ENCODE measurements around the gene PACSIN2.
"Not testable (repeated sequence)": the region's sequence is repeated elsewhere in the genome, so short reads cannot be mapped to it uniquely, and the experiment has no call there.

Gene PACSIN2

DNA sequence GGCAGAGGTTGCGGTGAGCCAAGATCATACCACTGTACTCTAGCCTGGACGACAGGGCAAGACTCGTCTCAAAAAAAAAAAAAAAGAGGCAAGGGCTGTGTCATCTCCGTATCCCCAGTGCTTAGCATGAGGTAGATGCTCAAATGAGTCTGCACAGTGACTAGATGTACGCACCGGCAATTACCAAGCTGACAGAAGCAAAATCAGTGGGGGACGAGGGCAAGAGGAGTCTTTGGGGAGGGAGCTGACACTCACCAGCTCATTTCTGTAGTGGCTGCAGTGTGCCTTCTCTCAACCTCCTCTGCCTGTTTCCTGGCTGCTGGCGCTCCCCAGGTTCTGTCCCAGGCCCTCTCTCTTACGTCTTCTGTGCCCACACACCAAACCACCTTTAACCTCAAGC is 69.9 kb downstream of the PACSIN2 start:
- H3K4me3 ChIP-seq (ENCODE audit: low read depth, low read length) = no peak overlapping the region
- no peaks in the 10 kb centered on the region for H3K9me3 ChIP-seq (ENCODE audit: control insufficient read depth, insufficient read depth, low read length)
- H3K9ac ChIP-seq (ENCODE audit: low read depth, low read length) = no peak overlapping the region
- H3K4me1 ChIP-seq (ENCODE audit: control insufficient read depth, insufficient read depth, low read length) = peaks cover 33% of the 10 kb centered on the region
- no peaks in the 10 kb centered on the region for H3K27me3 ChIP-seq (ENCODE audit: control insufficient read depth, insufficient read depth, low read length)
- H3K36me3 ChIP-seq (ENCODE audit: control insufficient read depth, insufficient read depth, low read length) = 0 out of 2 replicates have a peak, but pooled peaks cover 4% of the 10 kb centered on the region
- no peak overlapping the region for H3K27ac ChIP-seq (ENCODE audit: low read depth, low read length)

- Histone ChIP-seq H3K4me1 (ENCODE audit: control insufficient read depth, insufficient read depth, low read length) (peaks cover 40% of the 10 kb centered on the region), H3K27me3 (ENCODE audit: control insufficient read depth, insufficient read depth, low read length) (no peaks in the 10 kb centered on the region), H3K9ac (ENCODE audit: low read depth, low read length) (no peak overlapping the region), H3K4me3 (ENCODE audit: low read depth, low read length) (no peak overlapping the region), H3K9me3 (ENCODE audit: control insufficient read depth, insufficient read depth, low read length) (no peaks in the 10 kb centered on the region), H3K27ac (ENCODE audit: low read depth, low read length) (no peak overlapping the region), H3K36me3 (ENCODE audit: control insufficient read depth, insufficient read depth, low read length) (0 out of 2 replicates have a peak, but pooled peaks cover 4% of the 10 kb centered on the region)
Observed at GRCh38 chr22:42944409-42944808, 70.5 kb downstream of the PACSIN2 start.

GRCh38 chr22:42943981-42944380 is 71.0 kb downstream of the PACSIN2 start:
- Histone ChIP-seq H3K27ac (ENCODE audit: low read depth, low read length) (no peak overlapping the region), H3K36me3 (ENCODE audit: control insufficient read depth, insufficient read depth, low read length) (0 out of 2 replicates have a peak, but pooled peaks cover 4% of the 10 kb centered on the region), H3K27me3 (ENCODE audit: control insufficient read depth, insufficient read depth, low read length) (no peaks in the 10 kb centered on the region), H3K4me1 (ENCODE audit: control insufficient read depth, insufficient read depth, low read length) (peaks cover 41% of the 10 kb centered on the region), H3K4me3 (ENCODE audit: low read depth, low read length) (no peak overlapping the region), H3K9me3 (ENCODE audit: control insufficient read depth, insufficient read depth, low read length) (no peaks in the 10 kb centered on the region), H3K9ac (ENCODE audit: low read depth, low read length) (no peak overlapping the region)

GRCh38 chr22:42942351-42942750 is 72.6 kb downstream of the PACSIN2 start:
- Histone ChIP-seq H3K27ac (ENCODE audit: low read depth, low read length) (no peak overlapping the region), H3K9me3 (ENCODE audit: control insufficient read depth, insufficient read depth, low read length) (no peaks in the 10 kb centered on the region), H3K27me3 (ENCODE audit: control insufficient read depth, insufficient read depth, low read length) (no peaks in the 10 kb centered on the region), H3K4me3 (ENCODE audit: low read depth, low read length) (no peak overlapping the region), H3K9ac (ENCODE audit: low read depth, low read length) (no peak overlapping the region), H3K4me1 (ENCODE audit: control insufficient read depth, insufficient read depth, low read length) (peaks cover 33% of the 10 kb centered on the region), H3K36me3 (ENCODE audit: control insufficient read depth, insufficient read depth, low read length) (0 out of 2 replicates have a peak, but pooled peaks cover 4% of the 10 kb centered on the region)

- no peak overlapping the region for H3K9ac ChIP-seq (ENCODE audit: low read depth, low read length)
- H3K4me3 ChIP-seq (ENCODE audit: low read depth, low read length) = no peak overlapping the region
- no peaks in the 10 kb centered on the region for H3K27me3 ChIP-seq (ENCODE audit: control insufficient read depth, insufficient read depth, low read length)
- peaks cover 13% of the 10 kb centered on the region for H3K4me1 ChIP-seq (ENCODE audit: control insufficient read depth, insufficient read depth, low read length)
- H3K36me3 ChIP-seq (ENCODE audit: control insufficient read depth, insufficient read depth, low read length) = no peaks in the 10 kb centered on the region
- H3K9me3 ChIP-seq (ENCODE audit: control insufficient read depth, insufficient read depth, low read length) = no peaks in the 10 kb centered on the region
- peak overlapping the region; percentile 87 for H3K27ac ChIP-seq (ENCODE audit: low read depth, low read length)
Observed at GRCh38 chr22:42939941-42940653, 74.9 kb downstream of the PACSIN2 start.

DNA sequence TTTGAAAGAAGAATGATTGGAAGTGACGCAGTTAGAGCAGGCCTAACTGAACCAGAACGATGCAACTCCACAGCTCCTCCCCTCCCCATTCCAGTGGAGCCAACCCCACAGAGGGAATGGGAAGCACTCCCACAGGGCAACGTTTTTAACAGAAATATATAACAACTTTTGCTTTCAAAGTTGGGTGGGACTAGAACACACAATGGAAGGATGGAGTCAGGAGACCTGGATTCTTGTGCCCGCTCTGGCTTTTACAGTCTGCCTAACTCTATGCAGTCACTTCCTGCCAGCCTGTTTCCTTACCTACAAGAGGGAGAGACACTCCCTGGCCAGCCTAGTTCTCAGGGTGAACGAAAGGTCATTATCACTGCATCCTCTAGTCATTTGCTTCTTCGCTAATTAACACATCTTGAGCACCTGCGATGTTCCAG is 75.5 kb downstream of the PACSIN2 start:
- Histone ChIP-seq H3K36me3 (ENCODE audit: control insufficient read depth, insufficient read depth, low read length) (no peaks in the 10 kb centered on the region), H3K27ac (ENCODE audit: low read depth, low read length) (peak overlapping the region; percentile 87), H3K27me3 (ENCODE audit: control insufficient read depth, insufficient read depth, low read length) (no peaks in the 10 kb centered on the region), H3K9me3 (ENCODE audit: control insufficient read depth, insufficient read depth, low read length) (no peaks in the 10 kb centered on the region), H3K4me3 (ENCODE audit: low read depth, low read length) (no peak overlapping the region), H3K4me1 (ENCODE audit: control insufficient read depth, insufficient read depth, low read length) (peaks cover 13% of the 10 kb centered on the region), H3K9ac (ENCODE audit: low read depth, low read length) (no peak overlapping the region)

DNA sequence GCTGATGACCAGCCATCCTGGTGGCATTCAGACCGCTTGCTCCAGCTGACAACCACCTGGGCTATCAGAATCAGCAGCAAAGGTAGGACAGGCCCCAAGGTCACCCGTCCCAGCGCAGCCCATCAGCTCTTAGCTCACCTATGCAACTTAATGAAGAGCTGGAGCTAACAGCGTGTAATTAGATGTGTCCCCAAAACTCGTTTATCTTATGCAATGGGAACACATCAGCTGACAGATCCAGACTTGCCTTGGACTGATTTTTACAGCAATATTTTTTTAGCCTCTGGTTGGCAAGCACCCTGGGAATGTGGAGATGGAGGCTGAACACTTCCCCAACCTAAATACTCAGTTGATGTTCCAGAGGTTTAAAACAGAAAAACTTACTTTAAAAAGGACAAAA is 76.0 kb downstream of the PACSIN2 start:
- Histone ChIP-seq H3K4me3 (ENCODE audit: low read depth, low read length) (no peak overlapping the region), H3K27ac (ENCODE audit: low read depth, low read length) (peak overlapping the region; percentile 87), H3K9me3 (ENCODE audit: control insufficient read depth, insufficient read depth, low read length) (no peaks in the 10 kb centered on the region), H3K27me3 (ENCODE audit: control insufficient read depth, insufficient read depth, low read length) (no peaks in the 10 kb centered on the region), H3K9ac (ENCODE audit: low read depth, low read length) (no peak overlapping the region), H3K36me3 (ENCODE audit: control insufficient read depth, insufficient read depth, low read length) (no peaks in the 10 kb centered on the region), H3K4me1 (ENCODE audit: control insufficient read depth, insufficient read depth, low read length) (peaks cover 13% of the 10 kb centered on the region)

DNA sequence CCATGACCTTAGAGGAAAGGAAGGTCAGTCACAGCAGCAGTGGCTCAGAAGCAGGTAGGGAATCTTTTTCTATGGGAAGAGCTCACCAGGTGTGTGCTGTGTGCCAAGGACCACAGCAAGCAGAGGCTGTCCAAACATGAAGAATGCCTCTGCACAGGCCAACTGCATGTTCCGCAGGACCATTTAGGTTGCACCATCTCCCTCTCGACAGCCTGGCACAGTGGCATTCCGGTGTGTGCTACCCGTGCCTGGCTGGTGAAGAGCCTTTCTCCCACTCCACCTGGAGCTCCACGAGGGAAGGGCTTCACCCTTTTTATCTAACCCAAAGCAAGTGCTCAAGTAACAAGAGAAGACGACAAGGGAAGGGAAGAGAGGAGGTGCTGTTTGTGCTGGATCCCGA is 76.5 kb downstream of the PACSIN2 start:
- Histone ChIP-seq H3K36me3 (ENCODE audit: control insufficient read depth, insufficient read depth, low read length) (no peaks in the 10 kb centered on the region), H3K9ac (ENCODE audit: low read depth, low read length) (no peak overlapping the region), H3K9me3 (ENCODE audit: control insufficient read depth, insufficient read depth, low read length) (no peaks in the 10 kb centered on the region), H3K4me3 (ENCODE audit: low read depth, low read length) (no peak overlapping the region), H3K27me3 (ENCODE audit: control insufficient read depth, insufficient read depth, low read length) (no peaks in the 10 kb centered on the region), H3K27ac (ENCODE audit: low read depth, low read length) (no peak overlapping the region), H3K4me1 (ENCODE audit: control insufficient read depth, insufficient read depth, low read length) (peaks cover 16% of the 10 kb centered on the region)

DNA sequence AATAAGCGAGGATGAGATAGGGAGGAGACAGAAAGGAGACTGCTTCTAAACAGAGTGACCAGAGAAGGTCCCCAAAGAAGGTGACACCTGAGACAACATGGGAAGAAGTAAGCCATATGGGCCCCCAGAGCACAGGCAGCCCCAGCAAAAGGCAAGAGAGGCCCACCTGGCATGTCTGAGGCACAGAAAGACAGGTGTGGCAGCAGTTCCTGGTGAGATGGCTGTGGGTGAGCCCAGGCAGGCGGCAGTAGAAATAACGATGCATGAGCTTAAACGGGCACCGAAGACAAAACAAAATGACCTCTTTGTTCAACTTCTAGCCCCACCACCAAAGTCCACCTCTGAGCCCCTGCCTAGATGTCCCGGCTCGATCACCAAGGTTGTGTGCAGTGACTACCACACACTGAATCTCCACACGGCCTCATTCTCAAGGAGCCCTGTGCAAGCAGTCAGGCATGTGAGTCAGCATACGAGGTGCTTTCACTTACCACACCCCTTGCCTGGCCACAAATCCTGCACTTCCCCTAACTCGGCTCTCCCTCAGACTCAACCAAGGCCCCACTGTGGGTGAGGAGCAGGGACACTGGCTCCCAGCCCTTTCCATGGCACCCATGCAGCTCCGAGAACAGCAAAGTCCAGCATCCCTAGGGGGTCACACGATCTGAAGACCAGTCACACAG is 77.6 kb downstream of the PACSIN2 start:
- H3K4me3 ChIP-seq (ENCODE audit: low read depth, low read length) = no peak overlapping the region
- no peaks in the 10 kb centered on the region for H3K27me3 ChIP-seq (ENCODE audit: control insufficient read depth, insufficient read depth, low read length)
- no peaks in the 10 kb centered on the region for H3K36me3 ChIP-seq (ENCODE audit: control insufficient read depth, insufficient read depth, low read length)
- no peak overlapping the region for H3K9ac ChIP-seq (ENCODE audit: low read depth, low read length)
- no peak overlapping the region for H3K27ac ChIP-seq (ENCODE audit: low read depth, low read length)
- H3K4me1 ChIP-seq (ENCODE audit: control insufficient read depth, insufficient read depth, low read length) = peaks cover 17% of the 10 kb centered on the region
- no peaks in the 10 kb centered on the region for H3K9me3 ChIP-seq (ENCODE audit: control insufficient read depth, insufficient read depth, low read length)

GRCh38 chr22:42936680-42937079 is 78.3 kb downstream of the PACSIN2 start:
- H3K36me3 ChIP-seq (ENCODE audit: control insufficient read depth, insufficient read depth, low read length); H3K27me3 ChIP-seq (ENCODE audit: control insufficient read depth, insufficient read depth, low read length); H3K9ac ChIP-seq (ENCODE audit: low read depth, low read length); H3K4me3 ChIP-seq (ENCODE audit: low read depth, low read length); H3K9me3 ChIP-seq (ENCODE audit: control insufficient read depth, insufficient read depth, low read length); H3K27ac ChIP-seq (ENCODE audit: low read depth, low read length): not testable (repeated sequence)
- H3K4me1 ChIP-seq (ENCODE audit: control insufficient read depth, insufficient read depth, low read length) = peaks cover 17% of the 10 kb centered on the region

- Histone ChIP-seq H3K9ac (ENCODE audit: low read depth, low read length) (no peak overlapping the region), H3K27me3 (ENCODE audit: control insufficient read depth, insufficient read depth, low read length) (no peaks in the 10 kb centered on the region), H3K9me3 (ENCODE audit: control insufficient read depth, insufficient read depth, low read length) (no peaks in the 10 kb centered on the region), H3K4me3 (ENCODE audit: low read depth, low read length) (no peak overlapping the region), H3K36me3 (ENCODE audit: control insufficient read depth, insufficient read depth, low read length) (no peaks in the 10 kb centered on the region), H3K4me1 (ENCODE audit: control insufficient read depth, insufficient read depth, low read length) (peaks cover 4% of the 10 kb centered on the region; the same call in 1 of the 2 replicates), H3K27ac (ENCODE audit: low read depth, low read length) (no peak overlapping the region)
Observed at GRCh38 chr22:42934338-42934737, 80.6 kb downstream of the PACSIN2 start.

Measured in HUES48 (cell line).